ENCODE measurements around the gene GPR160. TPM values are rescaled to one million over a fixed set of nuclear protein-coding genes. Genes with fewer than 3 reads are reported as not detected.

The GPR160 gene
- total RNA-seq, 1 experiment from 2014 or later = 9.9 TPM

- TF ChIP-seq REST (IDR thresholded peaks at IDR 0.05; ENCODE audit: low read depth) (no peak), EZH2phosphoT487 (IDR thresholded peaks at IDR 0.05; ENCODE audit: borderline replicate concordance) (no peak), YY1 (IDR thresholded peaks at IDR 0.05; ENCODE audit: extremely low read depth, insufficient replicate concordance, low read depth, low read length) (no peak), CBX3 (IDR thresholded peaks at IDR 0.05; ENCODE audit: low read depth) (no peak)
Measured at GRCh38 chr3:170092907-170093306, 55.1 kb downstream of the GPR160 start (continued).

GRCh38 chr3:170095771-170096170, 58.0 kb downstream of the GPR160 start:
- Histone ChIP-seq H2AFZ (ENCODE audit: low read depth, low read length, poor library complexity, severe bottlenecking) (no peak overlapping the region), H3K4me2 (ENCODE audit: low read length) (no peak overlapping the region), H4K20me1 (ENCODE audit: insufficient read depth) (peaks cover 4% of the 10 kb centered on the region; the same call in 1 of the 2 replicates), H3K9me3 (ENCODE audit: control insufficient read depth in 1 of 2, insufficient read depth in 1 of 2, low read depth in 1 of 2, low read length in 2 of 2) (no peaks in the 10 kb centered on the region), H3K27ac (ENCODE audit: low read depth, low read length) (no peak overlapping the region), H3K27me3 (ENCODE audit: insufficient read depth, low read length) (no peaks in the 10 kb centered on the region), H3K4me1 (ENCODE audit: control insufficient read depth in 1 of 2, insufficient read depth in 2 of 2, low read length in 2 of 2) (no peaks in the 10 kb centered on the region), H3K9me2 (ENCODE audit: insufficient read depth) (no peaks in the 10 kb centered on the region), H3K9ac (ENCODE audit: low read length) (no peak overlapping the region), H3K79me2 (ENCODE audit: insufficient read depth, low read length) (no peaks in the 10 kb centered on the region; the same call in 1 of the 2 replicates), H3K36me3 (ENCODE audit: control insufficient read depth in 1 of 2, insufficient read depth in 2 of 2, low read length in 2 of 2) (peaks cover 26 to 28% of the 10 kb centered on the region in 2 experiments), H3K4me3 (replicated peaks in 1 of 2; ENCODE audit: low read depth in 1 of 2, low read length in 2 of 2) (no peak overlapping the region)
- ATAC-seq (no peak), DNase-seq (ENCODE audit: low read depth, low spot score) (no peak)
- TF ChIP-seq YY1 (IDR thresholded peaks at IDR 0.05; ENCODE audit: extremely low read depth, insufficient replicate concordance, low read depth, low read length) (no peak), EZH2 (IDR thresholded peaks at IDR 0.05) (no peak), JUND (IDR thresholded peaks at IDR 0.05) (no peak), EZH2phosphoT487 (IDR thresholded peaks at IDR 0.05; ENCODE audit: borderline replicate concordance) (no peak), ATF3 (IDR thresholded peaks at IDR 0.05) (no peak), CBX3 (IDR thresholded peaks at IDR 0.05; ENCODE audit: low read depth) (no peak), TCF7L2 (IDR thresholded peaks at IDR 0.05; ENCODE audit: borderline replicate concordance, extremely low read depth, insufficient read depth, insufficient read length) (no peak)
- CTCF ChIA-PET = no interaction called here
- RAD21 ChIA-PET (ENCODE audit: low non-redundant PET in 1 of 2, low total read pairs in 2 of 2, uncharacterized antibody in 2 of 2, unreplicated experiment in 2 of 2) = no interaction called here
- no TSS peak for BruUV-seq (replicated peaks)
- POLR2A ChIA-PET = no interaction called here
- intact Hi-C loops (cut with micrococcal nuclease) = no loop called here
